Psoas muscle (tissue), 8 donors: ENCODE results near the gene PHACTR4. TPM values are rescaled to one million over a fixed set of nuclear protein-coding genes. Genes with fewer than 3 reads are reported as not detected.

Experiments used
- ATAC-seq, 4 donors: fragments of 200-7000 bp; cut with Tn5 transposase; one replicate each; pipeline ENCODE4 v1.9.1; 2020; ENCODE audit warnings: moderate library complexity in 3 of 4, mild to moderate bottlenecking in 2 of 4
- DNase-seq, 2 donors: peaks; one replicate each; pipeline ENCODE4 v3.0.0-alpha.2; 2020
- H3K27ac ChIP-seq: fragments of 200-600 bp; one replicate; pipeline ENCODE4 v1.8.0; 2022
- H3K27me3 ChIP-seq, 3 donors: fragments of 200-600 bp in 1 of 3; one replicate each; pipeline versions ENCODE4 v1.6.1 to v1.8.0; 2013 to 2022; ENCODE audit warnings: low read length in 2 of 3, mild to moderate bottlenecking in 2 of 3, moderate library complexity in 1 of 3; ENCODE audit not compliant: insufficient read depth in 3 of 3
- H3K36me3 ChIP-seq, 2 donors: fragments of 200-600 bp in 1 of 2; one replicate each; pipeline versions ENCODE4 v1.6.1 to v1.8.0; 2013 to 2022; ENCODE audit warnings: low read depth in 1 of 2, mild to moderate bottlenecking in 1 of 2, moderate library complexity in 1 of 2; ENCODE audit not compliant: insufficient read depth in 1 of 2
- H3K4me1 ChIP-seq: fragments of 200-600 bp; one replicate; pipeline ENCODE4 v1.8.0; 2022
- H3K4me3 ChIP-seq: fragments of 200-600 bp; one replicate; pipeline ENCODE4 v1.8.0; 2022; ENCODE audit warnings: mild to moderate bottlenecking
- H3K9me3 ChIP-seq: fragments of 200-600 bp; one replicate; pipeline ENCODE4 v1.8.0; 2022
- CTCF ChIP-seq: fragments of 200-600 bp; IDR thresholded peaks from one replicate; pipeline ENCODE4 v1.8.0; 2022; ENCODE audit warnings: antibody characterized with exemption
- WGBS, 3 donors: extraction: QIAGEN DNeasy Blood & Tissue Kit; methylation state at CpG; one replicate each; pipeline versions ENCODE4 v1.1.6 to v1.1.7; 2013; 5-methylcytosine and 5-hydroxymethylcytosine counted together
- intact Hi-C, 2 donors: fragments of 100-400 bp; cut with DNase I; formaldehyde crosslinking; loops; one replicate each; pipeline versions ENCODE4 v1.11.0 to v1.14.2; 2022
- polyA plus RNA-seq, 3 donors: library from polyadenylated mRNA; stranded (reverse); fragments of 200-250 nt; gene quantifications; one replicate each; pipeline ENCODE4 v1.2.3, GENCODE V29; 2013
- total RNA-seq, 4 donors: library from RNA; stranded (reverse); fragmentation: NEBNext Ultra II Directional in 2 of 4; extraction: Animal tissue kit (Norgen Biotek cat#: 25700) in 2 of 4; gene quantifications; one replicate each; pipeline versions ENCODE4 v1.2.1 to v1.2.4, GENCODE V29; 2021 to 2023
- donor health status: healthy with polysubstance abuse.
- donor health status: DM: no; HTN: no; CAD: no; lungs with moderate emphysema.
- donor health status: Bipolar disorder and iron deficiency.
- donor health status: healthy.
- donor health status: DM: yes; HTN: yes; CAD: no.
- donor health status: DM: no; HTN: no; CAD: no.
- donor health status: DM: no; HTN: no; CAD: no.
- donor health status: DM: yes; HTN: yes; CAD: no.

PHACTR4 gene
- total and polyA plus RNA-seq, 7 donors, result 11.7 to 41.8 (median 25.1) TPM

GRCh38 chr1:28416509-28417194 lies 47.1 kb downstream of the PHACTR4 start:
- H3K27me3 ChIP-seq, result no peaks in the 10 kb centered on the region
- peaks cover 0 to 3% of the 10 kb centered on the region in 2 donors for H3K36me3 ChIP-seq
- DNase-seq, result no peak
- ATAC-seq, result peak; percentile 29 to 64 (median 44)
- H3K27ac ChIP-seq, result peak overlapping the region; percentile 60
- H3K9me3 ChIP-seq, result no peaks in the 10 kb centered on the region
- intact Hi-C loops, result no loop called here
- peaks cover 20% of the 10 kb centered on the region for H3K4me1 ChIP-seq
- no peak for TF ChIP-seq CTCF
- H3K4me3 ChIP-seq, result peak overlapping the region; percentile 12
- 30 to 55% (median 33%) methylated on average over 2 of the region's 2 CpGs for WGBS, 3 donors

DNA sequence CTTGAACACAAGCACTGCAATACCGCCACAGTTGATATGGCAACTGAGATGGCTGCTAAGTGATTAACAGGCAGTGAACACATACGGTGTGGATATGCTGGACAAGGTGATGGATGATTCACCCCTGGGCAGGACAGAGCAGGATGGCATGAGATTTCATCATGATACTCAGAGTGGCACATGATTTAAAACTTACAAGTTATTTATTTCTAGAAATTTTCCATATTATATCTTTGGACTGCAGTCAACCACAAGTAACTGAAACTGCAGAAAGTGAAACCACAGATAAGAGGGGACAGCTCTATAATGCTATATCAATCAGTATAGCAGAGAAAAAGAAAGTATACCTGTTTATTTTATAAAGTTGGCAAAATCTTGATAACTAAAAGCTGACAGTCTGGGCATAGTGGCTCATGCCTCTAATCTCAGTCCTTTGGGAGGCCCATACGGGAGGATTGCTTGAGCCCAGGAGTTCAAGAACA lies 47.9 kb downstream of the PHACTR4 start:
- no peak for TF ChIP-seq CTCF
- intact Hi-C loops, result no loop called here
- H3K9me3 ChIP-seq, result no peaks in the 10 kb centered on the region
- ATAC-seq (peak; percentile 97 to 99 (median 98)), DNase-seq (no peak)
- peak overlapping the region; percentile 60 for H3K27ac ChIP-seq
- H3K4me3 ChIP-seq, result peak overlapping the region; percentile 12
- H3K36me3 ChIP-seq, result no peaks in the 10 kb centered on the region
- no peaks in the 10 kb centered on the region for H3K27me3 ChIP-seq
- H3K4me1 ChIP-seq, result peaks cover 20% of the 10 kb centered on the region
- 53 to 55% (median 53%) methylated on average over 3 of the region's 3 CpGs for WGBS, 3 donors

- Histone ChIP-seq H3K36me3 (no peaks in the 10 kb centered on the region), H3K4me1 (peaks cover 20% of the 10 kb centered on the region), H3K9me3 (no peaks in the 10 kb centered on the region), H3K27ac (peak overlapping the region; percentile 60), H3K4me3 (no peak overlapping the region), H3K27me3 (no peaks in the 10 kb centered on the region)
- TF ChIP-seq CTCF, result no peak
- no peak for DNase-seq
- no peak for ATAC-seq
- WGBS, 3 donors, result 93 to 98% (median 95%) methylated on average over 4 of the region's 4 CpGs
- intact Hi-C loops, result no loop called here
Measured at GRCh38 chr1:28417926-28418637, 48.5 kb downstream of the PHACTR4 start.

GRCh38 chr1:28421744-28422143 lies 52.2 kb downstream of the PHACTR4 start:
- no peak overlapping the region for H3K27ac ChIP-seq
- 87 to 88% (median 87%) methylated on average over 1 of the region's 1 CpG for WGBS, 3 donors
- intact Hi-C loops, result no loop called here
- H3K36me3 ChIP-seq, result peaks cover 0 to 10% of the 10 kb centered on the region in 2 donors
- no peaks in the 10 kb centered on the region for H3K27me3 ChIP-seq
- ATAC-seq (no peak), DNase-seq (no peak)
- H3K9me3 ChIP-seq, result no peaks in the 10 kb centered on the region
- no peak overlapping the region for H3K4me3 ChIP-seq
- TF ChIP-seq CTCF, result no peak
- H3K4me1 ChIP-seq, result peaks cover 12% of the 10 kb centered on the region
